ENCODE results near the gene SLIT2.
A peak's percentile ranks its signal among the peaks of the same experiment; 100 is the strongest.

SLIT2 gene

GRCh38 chr4:20266215-20267082, 14.7 kb downstream of the SLIT2 start:
- DNase-seq (ENCODE audit: low read depth), result no peak

DNA sequence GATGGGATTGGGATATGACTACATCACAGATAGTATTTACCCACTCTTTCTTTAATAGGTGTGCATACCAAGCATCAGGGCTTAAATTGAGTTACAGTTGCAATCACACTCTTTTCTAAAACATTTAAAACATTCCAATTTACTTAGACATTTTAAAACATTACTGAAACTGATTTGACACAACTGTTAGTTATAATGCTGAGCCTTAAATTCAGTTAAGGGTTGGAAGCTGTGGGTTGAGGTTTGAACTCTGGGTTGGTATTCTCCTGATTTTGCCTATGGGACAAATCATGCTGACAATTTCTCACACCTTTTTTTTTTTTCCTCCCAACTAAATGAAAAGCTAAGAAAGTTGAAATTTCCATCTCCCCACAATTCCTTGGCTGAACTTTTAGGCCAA, 16.3 kb downstream of the SLIT2 start:
- no peak for DNase-seq (ENCODE audit: low read depth)

- no peak for DNase-seq (ENCODE audit: low read depth)
Measured at GRCh38 chr4:20269320-20269719, 17.6 kb downstream of the SLIT2 start.

DNA sequence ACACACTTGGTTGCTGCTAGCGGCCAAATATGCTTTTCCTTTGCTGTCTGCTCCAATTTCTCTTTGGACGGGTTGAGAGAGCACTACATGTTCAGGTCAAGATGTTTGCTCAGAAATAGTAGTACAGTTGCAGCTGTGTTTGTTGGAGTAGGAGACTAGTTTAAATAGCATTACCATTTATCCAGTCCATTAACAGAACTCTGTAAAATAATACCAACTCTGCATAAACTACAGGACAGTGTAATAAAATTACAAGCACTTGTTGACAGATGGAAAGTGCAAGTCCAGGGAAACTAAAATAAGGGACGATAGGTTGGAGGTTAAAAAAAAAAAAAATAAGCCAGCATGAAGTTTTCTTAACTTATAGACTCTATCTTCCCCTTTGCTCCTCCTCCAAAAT, 20.2 kb downstream of the SLIT2 start:
- no peak for DNase-seq (ENCODE audit: low read depth)

GRCh38 chr4:20272411-20272872, 20.7 kb downstream of the SLIT2 start:
- DNase-seq (ENCODE audit: low read depth), result peak; percentile 36

GRCh38 chr4:20273793-20274192, 22.1 kb downstream of the SLIT2 start:
- no peak for DNase-seq (ENCODE audit: low read depth)

DNA sequence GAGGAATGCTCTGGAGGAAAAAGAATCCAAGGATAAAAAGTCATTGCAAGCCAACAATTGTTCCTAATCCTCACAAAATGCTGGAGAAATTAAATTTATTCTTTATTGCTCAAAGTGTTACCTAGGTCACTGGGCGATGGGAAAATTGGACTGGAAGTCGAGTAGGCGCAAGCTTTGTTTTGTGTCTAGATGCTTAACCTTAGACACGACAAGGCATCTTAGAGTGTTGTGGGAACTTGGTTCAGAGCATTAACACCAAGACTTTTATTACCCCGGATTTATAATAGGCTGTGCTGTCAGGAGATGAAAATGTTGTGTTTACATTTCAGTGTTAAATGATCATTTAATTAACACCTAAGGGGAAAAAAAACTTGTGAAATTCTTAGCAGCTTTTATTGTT, 25.1 kb downstream of the SLIT2 start:
- no peak for DNase-seq (ENCODE audit: low read depth)

DNA sequence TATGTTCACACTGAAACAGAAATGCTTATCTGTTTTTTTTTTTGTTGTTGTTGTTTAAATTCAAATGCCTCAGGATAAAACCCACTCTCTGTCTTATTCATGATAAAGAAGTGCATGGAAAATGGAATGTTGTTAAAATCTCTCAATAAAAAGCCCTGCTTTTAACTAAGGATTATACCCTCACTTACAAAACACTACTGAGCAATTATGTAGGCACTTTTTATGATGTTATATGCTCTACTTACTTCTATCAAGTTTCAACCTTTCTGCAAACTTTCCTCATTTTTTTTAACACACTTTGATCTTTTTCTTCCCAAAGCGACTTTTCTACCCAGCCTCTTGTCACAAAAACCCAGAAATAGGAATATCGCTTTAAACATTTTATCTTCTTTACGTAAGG, 26.5 kb downstream of the SLIT2 start:
- no peak for DNase-seq (ENCODE audit: low read depth)

DNA sequence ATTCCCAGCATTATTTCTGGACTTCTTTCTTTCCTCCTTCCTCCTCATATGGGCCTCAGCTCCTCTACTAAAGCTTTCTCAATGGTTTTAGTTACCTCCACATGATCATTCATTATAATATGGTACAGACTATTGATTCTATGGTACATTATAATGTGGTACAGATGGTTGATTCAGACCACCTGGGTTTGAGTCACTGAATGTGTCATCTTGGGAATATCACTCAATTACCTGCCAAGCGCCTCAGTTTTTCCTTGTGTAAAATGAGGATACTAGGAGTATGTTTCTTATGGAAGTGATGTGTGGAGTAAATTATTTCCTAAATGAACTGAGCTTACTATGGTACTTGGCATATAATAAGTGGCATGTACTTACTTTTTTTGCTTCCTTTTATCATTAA, 27.7 kb downstream of the SLIT2 start:
- DNase-seq (ENCODE audit: low read depth), result no peak

GRCh38 chr4:20281453-20281852, 29.7 kb downstream of the SLIT2 start:
- no peak for DNase-seq (ENCODE audit: low read depth)

DNA sequence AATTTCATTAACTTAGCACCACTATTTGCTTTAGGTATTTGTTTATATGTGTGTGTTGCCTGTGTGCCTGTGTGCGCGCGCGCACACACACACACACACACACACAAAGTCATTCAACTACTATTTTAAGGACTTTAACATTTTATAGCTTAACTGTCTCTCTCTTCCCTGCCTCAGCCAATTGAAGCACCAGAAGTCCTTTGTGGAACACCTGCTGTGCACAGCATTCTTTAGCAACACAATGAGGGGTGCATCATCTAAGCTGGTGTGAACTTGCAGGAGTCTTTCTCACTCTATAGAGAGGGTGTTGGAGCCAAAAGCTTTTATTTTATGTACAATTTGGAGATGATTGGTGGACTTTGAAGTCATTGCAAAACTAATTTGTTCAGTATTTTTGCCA, 31.3 kb downstream of the SLIT2 start:
- DNase-seq (ENCODE audit: low read depth), result no peak

DNA sequence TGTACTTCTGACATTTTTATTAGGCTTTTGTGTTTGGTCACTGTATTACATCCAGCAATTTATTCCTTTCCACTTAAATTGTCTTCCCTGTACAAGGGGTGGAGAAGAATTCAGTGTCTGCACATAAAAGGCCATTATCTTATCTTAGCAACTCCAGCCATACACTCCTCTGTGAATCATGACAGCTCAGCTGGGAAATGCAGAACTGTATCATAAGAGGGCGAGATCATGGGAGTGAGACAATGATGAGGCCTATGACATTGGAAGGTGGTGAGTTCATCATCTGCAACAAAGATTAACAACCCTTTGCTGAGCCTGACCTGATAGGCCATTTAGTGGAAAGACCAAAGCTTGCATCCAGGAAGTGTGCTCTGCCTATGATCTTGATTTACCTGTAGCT, 33.3 kb downstream of the SLIT2 start:
- DNase-seq (ENCODE audit: low read depth), result no peak

DNA sequence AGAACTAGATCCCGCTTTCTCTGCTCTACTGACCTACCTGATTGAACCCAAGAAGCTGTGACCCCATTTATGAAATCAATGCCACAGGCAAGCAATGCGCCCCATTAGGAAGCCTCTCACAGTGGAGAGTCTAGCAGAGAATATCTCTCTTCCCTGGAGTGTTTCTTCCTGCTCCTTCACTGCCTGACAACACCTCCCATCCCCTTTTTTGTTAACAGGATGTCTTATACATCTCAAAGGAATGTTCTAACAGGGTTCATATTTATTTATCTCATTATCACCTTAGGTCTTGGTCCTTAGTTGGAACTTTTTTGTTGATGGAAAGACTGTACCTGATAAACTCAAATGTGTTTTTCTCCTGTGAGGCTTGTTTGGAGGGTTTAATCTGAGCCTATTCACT, 35.5 kb downstream of the SLIT2 start:
- DNase-seq (ENCODE audit: low read depth), result no peak

- DNase-seq (ENCODE audit: low read depth), result no peak
Measured at GRCh38 chr4:20288047-20288650, 36.4 kb downstream of the SLIT2 start.

- peak; percentile 61 for DNase-seq (ENCODE audit: low read depth)
Measured at GRCh38 chr4:20288846-20289512, 37.3 kb downstream of the SLIT2 start.

- DNase-seq (ENCODE audit: low read depth), result no peak
Measured at GRCh38 chr4:20289782-20290181, 38.1 kb downstream of the SLIT2 start.

GRCh38 chr4:20292739-20293138, 41.0 kb downstream of the SLIT2 start:
- DNase-seq (ENCODE audit: low read depth), result no peak

- no peak for DNase-seq (ENCODE audit: low read depth)
Measured at GRCh38 chr4:20297261-20297660, 45.6 kb downstream of the SLIT2 start.

GRCh38 chr4:20297783-20298182, 46.1 kb downstream of the SLIT2 start:
- DNase-seq (ENCODE audit: low read depth), result no peak

DNA sequence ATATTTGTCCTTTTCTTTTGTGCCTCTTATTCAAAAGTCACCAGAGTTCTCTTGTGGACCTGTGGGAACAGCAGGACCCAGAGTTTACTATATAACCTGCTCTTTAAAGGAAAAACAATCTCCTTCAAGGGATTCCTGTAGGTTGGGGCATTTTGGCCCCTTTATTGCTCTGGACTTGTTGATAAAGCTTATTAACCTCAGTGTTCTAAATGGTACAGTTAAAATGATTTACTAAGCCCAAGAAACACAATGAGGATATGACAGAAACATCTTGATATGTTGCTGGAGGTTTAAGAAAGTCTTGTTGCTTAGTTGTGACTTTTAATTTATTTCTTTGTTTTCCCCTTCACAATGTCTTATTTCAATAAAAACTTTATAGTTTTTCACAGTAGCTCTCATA, 46.8 kb downstream of the SLIT2 start:
- no peak for DNase-seq (ENCODE audit: low read depth)

DNA sequence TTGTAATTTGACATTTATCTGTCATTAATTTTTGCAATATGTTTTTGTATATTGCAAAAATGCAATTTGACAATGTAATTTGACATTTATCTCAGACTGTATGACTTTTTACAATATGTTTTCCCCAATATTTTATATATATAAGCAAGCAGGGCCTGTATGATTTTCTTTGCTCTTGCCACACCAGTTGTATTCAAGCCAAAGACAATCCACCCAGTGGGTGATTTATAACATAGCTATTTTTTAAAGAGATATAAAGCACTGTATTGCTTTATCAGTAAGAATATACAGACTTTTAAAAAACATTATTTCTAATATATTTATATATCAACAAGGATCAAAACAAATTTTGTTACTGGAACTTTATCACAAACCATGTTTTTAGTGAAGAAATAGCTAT, 47.3 kb downstream of the SLIT2 start:
- no peak for DNase-seq (ENCODE audit: low read depth)

GRCh38 chr4:20299515-20299914, 47.8 kb downstream of the SLIT2 start:
- no peak for DNase-seq (ENCODE audit: low read depth)

DNA sequence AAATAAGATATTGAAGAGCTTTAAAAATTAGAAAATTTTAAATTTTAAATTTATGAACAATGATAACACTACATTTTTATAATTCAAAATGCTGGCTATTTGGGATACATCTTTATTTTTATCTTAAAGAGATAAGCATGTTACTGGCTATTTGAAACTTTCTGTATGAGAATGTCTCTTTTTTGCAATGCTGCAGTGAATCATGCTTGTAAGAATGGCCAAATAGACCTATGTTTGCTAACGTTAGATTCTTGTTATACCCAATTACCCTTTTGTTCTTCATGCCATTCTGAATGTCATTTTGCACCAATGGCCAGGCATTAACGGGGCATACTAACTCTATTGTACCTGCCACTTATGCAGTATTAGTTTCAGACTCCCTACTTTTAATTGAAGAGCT, 49.5 kb downstream of the SLIT2 start:
- DNase-seq (ENCODE audit: low read depth), result no peak

Measured in fibroblast of gingiva (primary cell).